ENCODE data around the gene SDE2.

DNA sequence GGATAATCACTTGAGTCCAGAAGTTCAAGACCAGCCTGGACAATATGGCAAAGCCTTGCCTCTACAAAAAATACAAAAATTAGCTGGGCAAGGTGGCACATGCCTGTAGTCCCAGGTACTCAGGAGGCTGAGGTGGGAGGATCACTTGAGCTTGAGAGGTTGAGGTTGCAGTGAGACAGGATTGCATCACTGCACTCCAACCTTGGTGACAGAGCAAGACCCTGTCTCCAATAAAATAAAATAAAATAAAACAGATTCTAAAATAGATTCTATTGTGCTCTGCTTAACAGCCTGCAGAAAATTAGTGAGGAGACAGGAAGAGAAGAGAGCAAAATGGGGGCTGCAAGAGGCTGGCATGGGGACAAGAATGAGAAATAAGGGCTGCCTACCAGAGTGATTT lies 7.5 kb upstream of the SDE2 start:
- TF ChIP-seq, protein P1, sequence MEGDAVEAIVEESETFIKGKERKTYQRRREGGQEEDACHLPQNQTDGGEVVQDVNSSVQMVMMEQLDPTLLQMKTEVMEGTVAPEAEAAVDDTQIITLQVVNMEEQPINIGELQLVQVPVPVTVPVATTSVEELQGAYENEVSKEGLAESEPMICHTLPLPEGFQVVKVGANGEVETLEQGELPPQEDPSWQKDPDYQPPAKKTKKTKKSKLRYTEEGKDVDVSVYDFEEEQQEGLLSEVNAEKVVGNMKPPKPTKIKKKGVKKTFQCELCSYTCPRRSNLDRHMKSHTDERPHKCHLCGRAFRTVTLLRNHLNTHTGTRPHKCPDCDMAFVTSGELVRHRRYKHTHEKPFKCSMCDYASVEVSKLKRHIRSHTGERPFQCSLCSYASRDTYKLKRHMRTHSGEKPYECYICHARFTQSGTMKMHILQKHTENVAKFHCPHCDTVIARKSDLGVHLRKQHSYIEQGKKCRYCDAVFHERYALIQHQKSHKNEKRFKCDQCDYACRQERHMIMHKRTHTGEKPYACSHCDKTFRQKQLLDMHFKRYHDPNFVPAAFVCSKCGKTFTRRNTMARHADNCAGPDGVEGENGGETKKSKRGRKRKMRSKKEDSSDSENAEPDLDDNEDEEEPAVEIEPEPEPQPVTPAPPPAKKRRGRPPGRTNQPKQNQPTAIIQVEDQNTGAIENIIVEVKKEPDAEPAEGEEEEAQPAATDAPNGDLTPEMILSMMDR (IDR thresholded peaks at IDR 0.05; ENCODE audit: insufficient read depth, low read length, poor library complexity, severe bottlenecking): no peak
- TF ChIP-seq EZH2phosphoT487 (conservative IDR thresholded peaks at IDR 0.05; ENCODE audit: low read length): no peak
